ENCODE measurements around the gene TIMM23B.
A peak's percentile ranks its signal among the peaks of the same experiment; 100 is the strongest.
"Not testable (repeated sequence)": the region's sequence is repeated elsewhere in the genome, so short reads cannot be mapped to it uniquely, and the experiment has no call there.

The TIMM23B gene, protein sequence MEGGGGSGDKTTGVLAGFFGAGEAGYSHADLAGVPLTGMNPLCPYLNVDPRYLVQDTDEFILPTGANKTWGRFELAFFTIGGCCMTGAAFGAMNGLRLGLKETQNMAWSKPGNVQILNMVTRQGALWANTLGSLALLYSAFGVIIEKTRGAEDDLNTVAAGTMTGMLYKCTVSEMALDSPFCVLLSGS

GRCh38 chr10:49941447-49942338 is at the start of gene TIMM23B, which contains the start of gene PARG:
Gene TIMM23B, plus strand, starts transcription at chr10:49942053. Its CDS starts 142 bp downstream, at chr10:49942195.
Gene PARG, minus strand, starts transcription at chr10:49942027. Its CDS starts 302 bp downstream, at chr10:49941725.
- peak; percentile 54 to 74 (median 60) for DNase-seq (ENCODE audit: low read depth in 2 of 3, low spot score in 1 of 3)

DNA sequence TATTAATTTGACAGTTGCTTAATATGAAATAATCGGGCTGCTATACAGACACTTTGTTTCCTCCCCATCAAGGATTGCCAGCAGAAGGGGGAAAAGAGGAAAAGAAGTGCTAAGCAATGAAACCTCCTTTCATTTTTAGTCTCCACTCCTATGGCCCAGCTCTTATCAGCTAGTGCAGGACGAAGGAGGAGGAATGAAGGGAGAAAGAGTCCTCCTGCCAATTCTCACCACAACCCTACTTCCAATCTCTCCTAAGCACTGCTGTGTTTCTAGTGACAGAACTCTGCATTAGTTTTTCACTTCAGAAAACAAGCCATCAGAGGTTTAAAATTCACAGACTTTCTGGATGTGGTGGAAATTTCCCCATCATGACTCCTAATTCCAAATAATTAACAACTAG is 41.9 kb upstream of the TIMM23B start:
- not testable (repeated sequence) for DNase-seq (ENCODE audit: low read depth in 2 of 3, low spot score in 1 of 3)

DNA sequence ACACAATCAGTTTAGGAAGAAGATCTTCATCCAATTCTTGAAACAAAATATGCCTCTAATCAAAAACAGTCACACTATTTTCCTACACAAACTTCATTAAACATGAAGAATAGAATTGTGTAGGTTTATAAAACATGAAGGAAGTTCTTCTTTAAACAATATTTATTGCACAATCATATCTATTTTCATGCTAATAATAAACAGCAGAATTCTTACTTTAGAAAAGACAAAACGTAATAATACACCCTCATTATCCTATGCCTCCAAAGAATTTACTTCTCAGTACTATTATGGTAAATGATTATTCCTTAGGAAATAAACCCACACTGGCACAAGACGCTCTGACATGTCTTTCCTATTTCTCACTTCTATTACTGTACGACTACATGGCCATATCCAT is 41.4 kb upstream of the TIMM23B start:
- not testable (repeated sequence) for DNase-seq (ENCODE audit: low read depth in 2 of 3, low spot score in 1 of 3)

DNA sequence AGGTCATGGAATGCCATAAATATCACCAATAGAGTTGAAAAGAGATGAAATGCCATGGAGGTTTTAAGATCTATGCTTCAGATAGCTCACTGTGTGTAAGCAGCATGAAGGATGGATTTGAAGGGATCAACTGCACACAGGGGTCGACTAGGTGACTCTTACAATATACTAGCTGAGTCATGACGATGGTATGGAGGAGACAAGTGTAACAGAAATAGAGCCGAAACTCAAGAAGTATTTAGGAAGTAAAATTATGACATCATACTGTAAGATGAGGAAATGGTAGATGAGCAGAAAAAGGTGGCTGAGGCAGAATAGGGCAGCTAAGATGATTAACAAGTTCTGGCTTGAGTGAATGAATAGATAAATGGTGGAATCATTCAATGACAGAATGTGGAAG is 38.0 kb upstream of the TIMM23B start:
- DNase-seq (ENCODE audit: low read depth in 2 of 3, low spot score in 1 of 3): not testable (repeated sequence)

DNA sequence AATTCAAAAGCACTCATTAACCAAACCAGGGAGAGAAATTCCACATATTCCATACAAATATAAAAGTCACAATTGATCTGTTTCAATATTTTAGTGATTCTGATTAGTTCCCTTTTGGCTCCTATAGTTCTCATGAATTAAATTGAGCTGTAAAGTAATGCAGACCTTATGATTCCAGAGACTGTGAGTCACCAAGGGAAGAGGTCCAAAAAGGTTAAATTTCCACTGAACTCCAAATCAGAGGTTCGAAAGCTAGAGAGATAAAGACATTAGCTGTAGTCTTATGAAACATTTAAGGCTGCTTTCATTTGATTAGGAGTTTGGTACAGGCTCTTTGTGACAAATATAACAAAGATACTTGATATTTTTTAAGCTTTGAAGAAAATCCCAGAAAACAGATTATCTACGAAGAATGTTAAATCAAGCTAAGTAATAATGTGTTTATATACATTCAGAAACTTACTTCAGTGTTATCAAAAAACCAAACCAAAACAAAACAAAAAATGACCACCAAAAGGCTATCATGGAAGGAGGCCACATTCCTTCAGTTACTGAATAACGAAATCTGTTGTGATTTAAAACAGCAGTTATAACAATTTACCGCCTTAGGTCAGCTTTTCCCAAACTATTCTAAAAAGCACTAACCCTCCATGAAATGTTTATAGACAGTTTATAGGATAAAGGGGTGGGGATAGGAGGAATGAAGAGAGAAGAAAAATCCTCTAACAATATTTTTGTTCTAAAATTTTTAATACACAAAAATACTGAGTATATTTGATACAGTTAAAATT is 33.4 kb upstream of the TIMM23B start:
- DNase-seq (ENCODE audit: low read depth in 2 of 3, low spot score in 1 of 3): not testable (repeated sequence)

DNA sequence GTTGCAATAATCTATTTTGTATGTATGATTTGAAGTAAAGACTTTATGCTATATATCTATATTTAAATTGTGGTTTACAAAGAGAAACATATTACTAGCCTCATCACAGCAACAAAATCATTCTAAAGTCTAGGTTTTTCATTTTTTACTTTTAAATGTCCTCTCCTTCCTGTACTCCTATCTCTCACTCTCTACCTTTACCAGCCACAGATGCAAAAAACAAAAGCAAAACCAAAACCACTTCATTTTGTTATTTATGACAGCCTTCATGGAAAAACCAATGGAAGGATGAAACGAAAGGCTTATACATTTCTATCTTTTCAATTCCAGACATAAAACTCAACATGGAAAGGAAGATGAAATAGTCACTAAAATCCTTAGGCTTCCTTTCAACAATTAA is 31.6 kb upstream of the TIMM23B start:
- not testable (repeated sequence) for DNase-seq (ENCODE audit: low read depth in 2 of 3, low spot score in 1 of 3)

DNA sequence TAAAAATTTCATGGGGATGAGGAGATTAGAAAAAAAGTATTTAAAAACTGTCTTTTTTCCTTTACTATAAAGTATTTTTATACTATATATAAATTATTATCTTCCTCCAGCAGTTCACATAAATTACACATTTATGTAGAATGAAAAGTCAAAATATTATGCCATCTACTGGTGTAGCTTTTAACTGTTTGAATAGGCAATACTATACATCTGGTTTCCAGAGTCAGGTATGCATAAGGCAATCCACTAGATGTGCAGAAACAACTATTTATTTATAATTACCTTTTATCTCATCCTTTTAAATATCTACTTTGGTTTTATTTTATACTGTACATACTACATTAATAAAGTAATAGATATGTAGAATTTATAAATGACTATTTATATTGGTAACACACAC is 25.4 kb upstream of the TIMM23B start:
- DNase-seq (ENCODE audit: low read depth in 2 of 3, low spot score in 1 of 3): not testable (repeated sequence)

GRCh38 chr10:49917927-49918326 is 23.9 kb upstream of the TIMM23B start:
- DNase-seq (ENCODE audit: low read depth in 2 of 3, low spot score in 1 of 3): not testable (repeated sequence)

GRCh38 chr10:49922041-49922440 is 19.8 kb upstream of the TIMM23B start:
- DNase-seq (ENCODE audit: low read depth in 2 of 3, low spot score in 1 of 3): not testable (repeated sequence)

DNA sequence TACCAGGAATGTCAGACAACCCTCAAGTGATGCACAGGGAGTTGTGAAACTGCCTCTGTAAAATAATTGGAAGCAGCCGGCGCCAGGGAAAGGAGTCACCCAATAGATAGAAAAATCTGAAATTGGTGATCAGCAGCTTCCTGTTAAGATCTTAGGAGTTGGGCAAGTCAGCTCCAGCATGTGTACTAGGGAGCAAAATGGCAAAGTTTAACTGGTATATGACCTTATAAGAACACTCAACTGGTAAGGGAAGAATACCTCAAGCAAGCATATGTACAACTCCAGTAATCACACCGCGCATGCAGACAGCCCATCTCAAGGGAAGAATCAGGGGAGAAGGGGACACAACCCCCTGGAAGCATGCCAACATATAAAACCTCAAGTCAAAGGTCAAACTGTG is 18.3 kb upstream of the TIMM23B start:
- not testable (repeated sequence) for DNase-seq (ENCODE audit: low read depth in 2 of 3, low spot score in 1 of 3)

GRCh38 chr10:49931276-49931675 is 10.6 kb upstream of the TIMM23B start:
- DNase-seq (ENCODE audit: low read depth in 2 of 3, low spot score in 1 of 3): not testable (repeated sequence)

DNA sequence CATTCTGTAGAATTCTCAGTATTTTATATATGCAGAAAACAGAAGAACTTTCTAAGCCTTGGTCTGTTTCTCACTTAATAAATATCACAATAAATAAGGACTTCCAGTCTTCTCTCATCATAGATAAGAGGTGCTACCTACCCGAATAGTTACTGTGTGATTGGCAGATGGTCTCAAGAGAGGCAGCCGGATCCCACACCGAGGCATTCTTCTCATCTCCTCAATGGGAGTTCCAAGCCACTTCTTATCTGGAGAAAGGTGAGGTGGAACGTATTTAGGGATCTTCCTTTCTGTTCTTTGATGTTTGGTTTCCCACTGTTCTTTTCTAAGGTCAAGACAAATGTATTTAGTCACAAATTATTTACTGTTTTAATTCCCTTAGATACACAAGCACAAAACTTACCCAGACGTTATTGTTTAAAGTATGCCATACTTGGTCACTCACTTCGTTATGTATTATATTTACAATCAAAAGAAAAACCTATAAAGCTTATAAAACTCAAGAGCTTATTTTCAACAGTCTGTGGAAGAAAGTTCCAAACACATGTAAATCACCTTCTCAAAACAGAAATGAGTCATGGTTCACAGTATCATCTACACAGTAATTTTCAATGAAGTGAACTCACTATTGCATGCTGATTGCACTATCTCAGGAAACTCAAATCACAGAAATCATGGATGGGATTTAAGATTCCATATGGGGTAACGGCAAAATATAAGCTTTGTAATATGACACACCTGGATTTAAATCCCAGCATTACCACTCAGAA is 9.7 kb upstream of the TIMM23B start:
- not testable (repeated sequence) for DNase-seq (ENCODE audit: low read depth in 2 of 3, low spot score in 1 of 3)

DNA sequence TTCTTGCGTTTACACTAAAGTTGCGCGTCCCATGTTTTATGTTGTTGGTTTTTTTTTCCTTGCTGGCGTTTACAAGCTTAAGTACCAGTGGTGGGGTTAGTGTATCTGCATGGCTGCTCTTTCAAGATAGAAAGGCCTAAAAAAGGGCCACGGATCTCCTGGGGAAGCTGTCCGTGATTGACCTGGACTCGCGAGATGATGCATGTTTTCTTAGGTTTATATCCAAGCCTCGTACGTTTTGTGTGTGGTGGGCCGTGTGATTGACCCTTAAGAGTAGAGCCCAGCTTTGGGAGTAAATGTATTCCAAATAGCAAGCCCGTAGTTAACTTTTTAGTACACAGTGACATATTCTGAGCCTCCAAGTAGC is 469 bp downstream of the TIMM23B start:
- DNase-seq (ENCODE audit: low read depth in 2 of 3, low spot score in 1 of 3): not testable (repeated sequence)

DNA sequence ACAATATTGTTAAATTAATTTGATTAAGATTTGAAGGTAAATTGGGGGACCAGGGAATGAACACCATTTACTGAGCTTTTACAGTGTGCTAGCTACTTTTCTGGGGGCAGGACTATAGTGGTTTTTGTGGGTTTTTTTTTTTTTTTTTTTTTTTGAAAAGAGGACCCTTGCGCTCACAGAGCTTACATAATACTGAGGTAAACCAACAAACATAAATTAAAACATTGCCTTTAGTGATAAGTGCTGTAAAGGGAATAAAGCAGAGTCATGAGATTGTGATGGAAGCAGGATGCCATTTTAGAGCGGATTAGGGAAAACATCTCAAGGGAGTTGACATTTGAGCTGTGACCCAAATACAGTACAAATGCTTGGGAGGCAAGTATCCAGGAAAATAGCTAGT is 1.8 kb downstream of the TIMM23B start:
- not testable (repeated sequence) for DNase-seq (ENCODE audit: low read depth in 2 of 3, low spot score in 1 of 3)

- DNase-seq (ENCODE audit: low read depth in 2 of 3, low spot score in 1 of 3): not testable (repeated sequence)
Observed at GRCh38 chr10:49948142-49948541, 6.3 kb downstream of the TIMM23B start.

- DNase-seq (ENCODE audit: low read depth in 2 of 3, low spot score in 1 of 3): not testable (repeated sequence)
Observed at GRCh38 chr10:49948737-49949136, 6.9 kb downstream of the TIMM23B start.

GRCh38 chr10:49952006-49952405 is 10.2 kb downstream of the TIMM23B start:
- DNase-seq (ENCODE audit: low read depth in 2 of 3, low spot score in 1 of 3): not testable (repeated sequence)

DNA sequence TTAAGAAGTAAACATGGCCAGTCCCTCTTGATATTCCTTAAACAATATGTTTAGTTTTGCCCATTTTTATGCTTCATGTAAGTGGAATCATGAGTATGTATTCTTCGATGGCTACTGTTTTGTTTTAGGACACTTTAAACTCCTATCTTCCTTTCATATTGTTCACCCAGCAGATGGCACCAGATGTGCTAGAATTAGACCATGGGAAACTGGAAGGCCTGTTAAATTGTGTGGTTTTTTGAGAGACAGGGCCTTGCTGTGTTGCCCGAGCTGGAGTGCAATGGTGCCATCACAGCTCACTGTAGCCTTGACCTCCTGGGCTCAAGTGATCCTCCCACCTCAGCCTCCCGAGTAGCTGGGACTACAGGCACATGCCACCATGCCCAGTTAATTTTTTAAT is 11.3 kb downstream of the TIMM23B start:
- not testable (repeated sequence) for DNase-seq (ENCODE audit: low read depth in 2 of 3, low spot score in 1 of 3)

GRCh38 chr10:49970331-49970857 is 28.5 kb downstream of the TIMM23B start:
- not testable (repeated sequence) for DNase-seq (ENCODE audit: low read depth in 2 of 3, low spot score in 1 of 3)

DNA sequence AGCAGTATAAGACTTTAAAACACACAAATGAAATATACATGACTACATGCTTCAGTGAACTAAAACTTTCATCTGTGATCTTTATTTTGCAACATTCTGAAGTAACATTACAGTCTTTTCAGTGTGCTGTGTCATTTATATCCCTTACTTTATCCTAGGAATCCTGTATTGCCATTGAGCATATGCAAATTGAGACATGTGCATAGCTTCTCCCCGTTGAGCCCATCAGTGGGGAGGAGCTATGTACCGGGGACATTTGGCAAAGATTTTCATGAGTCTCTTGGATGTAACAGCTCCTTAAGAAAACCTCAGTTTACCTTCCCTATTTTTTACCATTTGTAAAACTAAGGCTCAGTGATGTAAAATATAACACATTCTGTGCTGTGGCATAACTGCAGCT is 29.6 kb downstream of the TIMM23B start:
- not testable (repeated sequence) for DNase-seq (ENCODE audit: low read depth in 2 of 3, low spot score in 1 of 3)
